ENCODE measurements around the gene SRPK2. TPM values are rescaled to one million over a fixed set of nuclear protein-coding genes. Genes with fewer than 3 reads are reported as not detected.
"Not testable (repeated sequence)": the region's sequence is repeated elsewhere in the genome, so short reads cannot be mapped to it uniquely, and the experiment has no call there.

SRPK2 gene
- total RNA-seq, 2 experiments from 2014 or later = 48.5 to 53.6 TPM

GRCh38 chr7:105260201-105260871 lies 128.4 kb downstream of the SRPK2 start:
- POLR2A ChIA-PET, DNase-seq, CTCF ChIA-PET, H3K27ac Mint-ChIP-seq, H3K27me3 Mint-ChIP-seq, H3K4me3 Mint-ChIP-seq: not testable (repeated sequence)
- Mint-ChIP-seq H3K9me3 (peaks cover 12% of the 10 kb centered on the region), H3K36me3 (ENCODE audit: low read depth) (peaks cover 27% of the 10 kb centered on the region), H3K4me1 (peaks cover 32% of the 10 kb centered on the region)

GRCh38 chr7:105258919-105259318 lies 129.8 kb downstream of the SRPK2 start:
- POLR2A ChIA-PET, H3K27ac Mint-ChIP-seq, H3K4me3 Mint-ChIP-seq, DNase-seq, H3K27me3 Mint-ChIP-seq, CTCF ChIA-PET: not testable (repeated sequence)
- Mint-ChIP-seq H3K4me1 (peaks cover 27% of the 10 kb centered on the region), H3K9me3 (peaks cover 12% of the 10 kb centered on the region), H3K36me3 (ENCODE audit: low read depth) (peaks cover 27% of the 10 kb centered on the region)

GRCh38 chr7:105257338-105257737 lies 131.4 kb downstream of the SRPK2 start:
- peaks cover 33% of the 10 kb centered on the region for H3K4me1 Mint-ChIP-seq
- peaks cover 12% of the 10 kb centered on the region for H3K9me3 Mint-ChIP-seq
- H3K36me3 Mint-ChIP-seq (ENCODE audit: low read depth) = peaks cover 27% of the 10 kb centered on the region
- ChIA-PET POLR2A (no interaction called here), CTCF (interaction anchor here (2.3 kb wide), 1 partner anchor 12 kb away, joined by 7 read pairs; no protein-coding TSS in a partner anchor)
- no peaks in the 10 kb centered on the region for H3K27me3 Mint-ChIP-seq
- DNase-seq = no peak
- H3K27ac Mint-ChIP-seq = no peak overlapping the region
- H3K4me3 Mint-ChIP-seq = no peak overlapping the region

- Mint-ChIP-seq H3K27ac (no peak overlapping the region), H3K9me3 (peaks cover 12% of the 10 kb centered on the region), H3K4me3 (no peak overlapping the region), H3K4me1 (peaks cover 37% of the 10 kb centered on the region), H3K36me3 (ENCODE audit: low read depth) (peaks cover 27% of the 10 kb centered on the region), H3K27me3 (no peaks in the 10 kb centered on the region)
- ChIA-PET CTCF (interaction anchor here (2.3 kb wide), 1 partner anchor 12 kb away, joined by 7 read pairs; no protein-coding TSS in a partner anchor), POLR2A (no interaction called here)
- DNase-seq = no peak
Measured at GRCh38 chr7:105256761-105257231, 131.9 kb downstream of the SRPK2 start.

GRCh38 chr7:105250706-105251105 lies 138.0 kb downstream of the SRPK2 start:
- no peak for DNase-seq
- Mint-ChIP-seq H3K27ac (no peak overlapping the region), H3K27me3 (no peaks in the 10 kb centered on the region), H3K36me3 (ENCODE audit: low read depth) (peaks cover 2% of the 10 kb centered on the region), H3K9me3 (no peaks in the 10 kb centered on the region), H3K4me1 (peaks cover 11% of the 10 kb centered on the region), H3K4me3 (no peak overlapping the region)
- ChIA-PET CTCF (interaction anchor here (0.5 to 1.5 kb wide), 2 partner anchors 11 to 76 kb away, joined by 3 read pairs; no protein-coding TSS in a partner anchor), POLR2A (no interaction called here)

- ChIA-PET CTCF (no interaction called here), POLR2A (no interaction called here)
- Mint-ChIP-seq H3K27me3 (no peaks in the 10 kb centered on the region), H3K4me3 (no peak overlapping the region), H3K27ac (no peak overlapping the region), H3K9me3 (no peaks in the 10 kb centered on the region), H3K4me1 (peaks cover 11% of the 10 kb centered on the region), H3K36me3 (ENCODE audit: low read depth) (peaks cover 2% of the 10 kb centered on the region)
- no peak for DNase-seq
Measured at GRCh38 chr7:105250239-105250638, 138.5 kb downstream of the SRPK2 start.

GRCh38 chr7:105249216-105249615 lies 139.5 kb downstream of the SRPK2 start:
- ChIA-PET CTCF (no interaction called here), POLR2A (no interaction called here)
- Mint-ChIP-seq H3K36me3 (ENCODE audit: low read depth) (peaks cover 2% of the 10 kb centered on the region), H3K4me3 (no peak overlapping the region), H3K27me3 (no peaks in the 10 kb centered on the region), H3K27ac (no peak overlapping the region), H3K4me1 (peaks cover 11% of the 10 kb centered on the region), H3K9me3 (no peaks in the 10 kb centered on the region)
- no peak for DNase-seq

GRCh38 chr7:105246679-105247078 lies 142.0 kb downstream of the SRPK2 start:
- Mint-ChIP-seq H3K9me3 (no peaks in the 10 kb centered on the region), H3K4me1 (no peaks in the 10 kb centered on the region), H3K36me3 (ENCODE audit: low read depth) (peaks cover 2% of the 10 kb centered on the region), H3K27ac (no peak overlapping the region), H3K27me3 (no peaks in the 10 kb centered on the region), H3K4me3 (no peak overlapping the region)
- ChIA-PET POLR2A (no interaction called here), CTCF (no interaction called here)
- DNase-seq = no peak

- H3K27ac Mint-ChIP-seq = no peak overlapping the region
- POLR2A ChIA-PET = no interaction called here
- no peak for DNase-seq
- H3K9me3 Mint-ChIP-seq = no peaks in the 10 kb centered on the region
- H3K4me1 Mint-ChIP-seq = no peaks in the 10 kb centered on the region
- no peak overlapping the region for H3K4me3 Mint-ChIP-seq
- CTCF ChIA-PET = interaction anchor here (0.9 to 2.5 kb wide), 2 partner anchors 11 to 22 kb away, joined by 3 to 7 read pairs; no protein-coding TSS in a partner anchor
- H3K27me3 Mint-ChIP-seq = no peaks in the 10 kb centered on the region
- H3K36me3 Mint-ChIP-seq (ENCODE audit: low read depth) = peaks cover 2% of the 10 kb centered on the region
Measured at GRCh38 chr7:105246256-105246655, 142.5 kb downstream of the SRPK2 start.

- POLR2A ChIA-PET = no interaction called here
- Mint-ChIP-seq H3K4me3 (no peak overlapping the region), H3K27ac (no peak overlapping the region), H3K9me3 (no peaks in the 10 kb centered on the region), H3K36me3 (ENCODE audit: low read depth) (peaks cover 2% of the 10 kb centered on the region), H3K4me1 (no peaks in the 10 kb centered on the region), H3K27me3 (no peaks in the 10 kb centered on the region)
- CTCF ChIA-PET = interaction anchor here (0.9 to 2.5 kb wide), 2 partner anchors 11 to 21 kb away, joined by 3 to 7 read pairs; no protein-coding TSS in a partner anchor
- DNase-seq = no peak
Measured at GRCh38 chr7:105245398-105246114, 143.2 kb downstream of the SRPK2 start.

- Mint-ChIP-seq H3K27ac (no peak overlapping the region), H3K4me3 (no peak overlapping the region), H3K9me3 (no peaks in the 10 kb centered on the region), H3K36me3 (ENCODE audit: low read depth) (peaks cover 2% of the 10 kb centered on the region), H3K27me3 (no peaks in the 10 kb centered on the region), H3K4me1 (no peaks in the 10 kb centered on the region)
- CTCF ChIA-PET = interaction anchor here (2.5 kb wide), 1 partner anchor 12 kb away, joined by 7 read pairs; no protein-coding TSS in a partner anchor
- no peak for DNase-seq
- POLR2A ChIA-PET = no interaction called here
Measured at GRCh38 chr7:105244594-105244993, 144.1 kb downstream of the SRPK2 start.

GRCh38 chr7:105241198-105241597 lies 147.5 kb downstream of the SRPK2 start:
- Mint-ChIP-seq H3K9me3 (no peaks in the 10 kb centered on the region), H3K27ac (no peak overlapping the region), H3K27me3 (no peaks in the 10 kb centered on the region), H3K4me3 (no peak overlapping the region), H3K36me3 (ENCODE audit: low read depth) (no peaks in the 10 kb centered on the region), H3K4me1 (no peaks in the 10 kb centered on the region)
- CTCF ChIA-PET = interaction anchor here (0.9 to 1.1 kb wide), 2 partner anchors 16 to 31 kb away, joined by 3 to 4 read pairs; no protein-coding TSS in a partner anchor
- POLR2A ChIA-PET = no interaction called here
- no peak for DNase-seq

- Mint-ChIP-seq H3K36me3 (ENCODE audit: low read depth) (no peaks in the 10 kb centered on the region), H3K27ac (no peak overlapping the region), H3K9me3 (no peaks in the 10 kb centered on the region), H3K27me3 (no peaks in the 10 kb centered on the region), H3K4me3 (no peak overlapping the region), H3K4me1 (peaks cover 3% of the 10 kb centered on the region)
- POLR2A ChIA-PET = no interaction called here
- CTCF ChIA-PET = no interaction called here
- no peak for DNase-seq
Measured at GRCh38 chr7:105238198-105238765, 150.4 kb downstream of the SRPK2 start.

Measured in activated CD4-positive, alpha-beta T cell treated with anti-CD3 and anti-CD28 coated beads, Interleukin-2, amount 10 ng/mL, durations not matched to agents 7 days and 5 days (primary cell).